SK-N-SH (cell line): ENCODE results near the gene SEC14L2.

Source experiments
- CTCF ChIP-seq: fragments of 200-600 bp; sonication (generic); IDR thresholded peaks from 2 replicates; pipeline ENCODE4 v1.6.1; 2017; ENCODE audit warnings: antibody characterized with exemption, mild to moderate bottlenecking, moderate library complexity
- EZH2phosphoT487 ChIP-seq: fragments of 200-600 bp; sonication (generic); IDR thresholded peaks from 2 replicates; pipeline ENCODE4 v1.6.1; 2017; ENCODE audit warnings: low read depth, mixed run types, mild to moderate bottlenecking, antibody characterized with exemption, moderate library complexity, borderline replicate concordance
- GABPA ChIP-seq: IDR thresholded peaks from 2 replicates; pipeline ENCODE4 v1.4.0; 2012; ENCODE audit warnings: low read depth, mild to moderate bottlenecking
- MEF2A ChIP-seq: IDR thresholded peaks from 2 replicates; pipeline ENCODE4 v1.4.0; 2012; ENCODE audit warnings: low read depth, borderline replicate concordance
- NFIC ChIP-seq: IDR thresholded peaks from 2 replicates; pipeline ENCODE4 v1.4.0; 2012; ENCODE audit warnings: borderline replicate concordance
- REST ChIP-seq: IDR thresholded peaks from 2 replicates; pipeline ENCODE4 v1.6.1; 2012; ENCODE audit warnings: mild to moderate bottlenecking, low read depth, low read length, moderate library complexity
- TEAD4 ChIP-seq: IDR thresholded peaks from 2 replicates; pipeline ENCODE4 v1.4.0; 2012; ENCODE audit warnings: mild to moderate bottlenecking, borderline replicate concordance; ENCODE audit not compliant: insufficient read depth

- TF ChIP-seq GABPA (no peak), NFIC (no peak), CTCF (no peak), EZH2phosphoT487 (no peak), TEAD4 (no peak), MEF2A (no peak), REST (no peak)
These were observed 77.3 kb downstream of the SEC14L2 start for GRCh38 chr22:30474121-30474520.
